Activated CD4-positive, CD25-positive, alpha-beta regulatory T cell treated with anti-CD3 and anti-CD28 coated beads, Interleukin-2, amount 50 U/mL, for 16 hours (primary cell): ENCODE data around the gene PSMD8.
"Not testable (repeated sequence)": the region's sequence is repeated elsewhere in the genome, so short reads cannot be mapped to it uniquely, and the experiment has no call there.

Experiments
- DNase-seq: peaks from one replicate; pipeline ENCODE4 v3.0.0-alpha.2; 2020; ENCODE audit warnings: low read depth, low spot score

Gene PSMD8

GRCh38 chr19:38374332-38375097 is at the start of gene PSMD8:
TSS of gene PSMD8 (plus strand) at chr19:38374571. CDS start at chr19:38374602, 31 bp downstream.
- DNase-seq: peak; percentile 98

- no peak for DNase-seq
Measured at GRCh38 chr19:38326591-38326990, 47.8 kb upstream of the PSMD8 start.

GRCh38 chr19:38329651-38330050 is 44.7 kb upstream of the PSMD8 start:
- DNase-seq: no peak

GRCh38 chr19:38331728-38332127 is 42.6 kb upstream of the PSMD8 start:
- DNase-seq: no peak

GRCh38 chr19:38333245-38333644 is 41.1 kb upstream of the PSMD8 start:
- DNase-seq: no peak

- DNase-seq: peak; percentile 90
Measured at GRCh38 chr19:38335949-38336637, 38.3 kb upstream of the PSMD8 start.

GRCh38 chr19:38336638-38337359 is 37.6 kb upstream of the PSMD8 start:
- DNase-seq: peak; percentile 84

GRCh38 chr19:38337360-38337653 is 37.1 kb upstream of the PSMD8 start:
- DNase-seq: no peak

- not testable (repeated sequence) for DNase-seq
Measured at GRCh38 chr19:38339011-38339410, 35.4 kb upstream of the PSMD8 start.

GRCh38 chr19:38340927-38341326 is 33.4 kb upstream of the PSMD8 start:
- DNase-seq: no peak

- DNase-seq: no peak
Measured at GRCh38 chr19:38346837-38347236, 27.5 kb upstream of the PSMD8 start.

- DNase-seq: no peak
Measured at GRCh38 chr19:38350883-38351282, 23.5 kb upstream of the PSMD8 start.

GRCh38 chr19:38351865-38352395 is 22.4 kb upstream of the PSMD8 start:
- no peak for DNase-seq

GRCh38 chr19:38352611-38353010 is 21.8 kb upstream of the PSMD8 start:
- no peak for DNase-seq

- no peak for DNase-seq
Measured at GRCh38 chr19:38355728-38356725, 18.3 kb upstream of the PSMD8 start.

GRCh38 chr19:38358071-38358470 is 16.3 kb upstream of the PSMD8 start:
- DNase-seq: no peak

- no peak for DNase-seq
Measured at GRCh38 chr19:38359242-38360021, 14.9 kb upstream of the PSMD8 start.

- no peak for DNase-seq
Measured at GRCh38 chr19:38360351-38360750, 14.0 kb upstream of the PSMD8 start.

- DNase-seq: no peak
Measured at GRCh38 chr19:38360839-38361631, 13.3 kb upstream of the PSMD8 start.
